8988T (cell line): ENCODE data around the gene GSTA1.
"Not testable (repeated sequence)": the region's sequence is repeated elsewhere in the genome, so short reads cannot be mapped to it uniquely, and the experiment has no call there.

Experiments used
- DNase-seq: peaks from one replicate; pipeline ENCODE4 v3.0.0; 2011

The GSTA1 gene

GRCh38 chr6:52802806-52803205, 810 bp downstream of the GSTA1 start:
- no peak for DNase-seq

GRCh38 chr6:52801188-52801841, 2.3 kb downstream of the GSTA1 start:
- DNase-seq, result no peak

GRCh38 chr6:52799272-52799671, 4.3 kb downstream of the GSTA1 start:
- not testable (repeated sequence) for DNase-seq

- DNase-seq, result not testable (repeated sequence)
Observed at GRCh38 chr6:52794366-52794765, 9.2 kb downstream of the GSTA1 start.

- no peak for DNase-seq
Observed at GRCh38 chr6:52790861-52791260, 12.8 kb downstream of the GSTA1 start.

GRCh38 chr6:52789658-52790057, 14.0 kb downstream of the GSTA1 start:
- not testable (repeated sequence) for DNase-seq

- no peak for DNase-seq
Observed at GRCh38 chr6:52788478-52788877, 15.1 kb downstream of the GSTA1 start.

GRCh38 chr6:52787917-52788316, 15.7 kb downstream of the GSTA1 start:
- DNase-seq, result no peak

GRCh38 chr6:52786249-52786956, 17.2 kb downstream of the GSTA1 start:
- no peak for DNase-seq

GRCh38 chr6:52782696-52783274, 20.8 kb downstream of the GSTA1 start:
- not testable (repeated sequence) for DNase-seq

GRCh38 chr6:52782209-52782608, 21.4 kb downstream of the GSTA1 start:
- DNase-seq, result not testable (repeated sequence)

GRCh38 chr6:52779237-52779636, 24.4 kb downstream of the GSTA1 start:
- no peak for DNase-seq

GRCh38 chr6:52776711-52777351, 26.8 kb downstream of the GSTA1 start:
- DNase-seq, result not testable (repeated sequence)

- not testable (repeated sequence) for DNase-seq
Observed at GRCh38 chr6:52769399-52769798, 34.2 kb downstream of the GSTA1 start.

GRCh38 chr6:52767658-52768057, 36.0 kb downstream of the GSTA1 start:
- DNase-seq, result not testable (repeated sequence)

GRCh38 chr6:52763322-52763916, 40.2 kb downstream of the GSTA1 start, which contains the start of gene GSTA2:
TSS of gene GSTA2 (minus strand) at chr6:52763475. CDS start at chr6:52757947, 5,528 bp downstream.
- not testable (repeated sequence) for DNase-seq

- not testable (repeated sequence) for DNase-seq
Observed at GRCh38 chr6:52761673-52762491, 41.7 kb downstream of the GSTA1 start.

GRCh38 chr6:52760105-52760765, 43.4 kb downstream of the GSTA1 start:
- DNase-seq, result no peak

- no peak for DNase-seq
Observed at GRCh38 chr6:52759085-52759484, 44.5 kb downstream of the GSTA1 start.

GRCh38 chr6:52757651-52758338, 45.8 kb downstream of the GSTA1 start:
- not testable (repeated sequence) for DNase-seq

- no peak for DNase-seq
Observed at GRCh38 chr6:52754443-52754842, 49.2 kb downstream of the GSTA1 start.
